NCI-H187 treated with DMSO at 0.1 percent for 48 hours (cell line): ENCODE results near the gene P2RX6.
A peak's percentile ranks its signal among the peaks of the same experiment; 100 is the strongest.
"Not testable (repeated sequence)": the region's sequence is repeated elsewhere in the genome, so short reads cannot be mapped to it uniquely, and the experiment has no call there.

ENCODE experiments used
- DNase-seq: peaks from one replicate; lab custom pipeline; 2025; lab: John Stamatoyannopoulos, UW

P2RX6 gene

DNA sequence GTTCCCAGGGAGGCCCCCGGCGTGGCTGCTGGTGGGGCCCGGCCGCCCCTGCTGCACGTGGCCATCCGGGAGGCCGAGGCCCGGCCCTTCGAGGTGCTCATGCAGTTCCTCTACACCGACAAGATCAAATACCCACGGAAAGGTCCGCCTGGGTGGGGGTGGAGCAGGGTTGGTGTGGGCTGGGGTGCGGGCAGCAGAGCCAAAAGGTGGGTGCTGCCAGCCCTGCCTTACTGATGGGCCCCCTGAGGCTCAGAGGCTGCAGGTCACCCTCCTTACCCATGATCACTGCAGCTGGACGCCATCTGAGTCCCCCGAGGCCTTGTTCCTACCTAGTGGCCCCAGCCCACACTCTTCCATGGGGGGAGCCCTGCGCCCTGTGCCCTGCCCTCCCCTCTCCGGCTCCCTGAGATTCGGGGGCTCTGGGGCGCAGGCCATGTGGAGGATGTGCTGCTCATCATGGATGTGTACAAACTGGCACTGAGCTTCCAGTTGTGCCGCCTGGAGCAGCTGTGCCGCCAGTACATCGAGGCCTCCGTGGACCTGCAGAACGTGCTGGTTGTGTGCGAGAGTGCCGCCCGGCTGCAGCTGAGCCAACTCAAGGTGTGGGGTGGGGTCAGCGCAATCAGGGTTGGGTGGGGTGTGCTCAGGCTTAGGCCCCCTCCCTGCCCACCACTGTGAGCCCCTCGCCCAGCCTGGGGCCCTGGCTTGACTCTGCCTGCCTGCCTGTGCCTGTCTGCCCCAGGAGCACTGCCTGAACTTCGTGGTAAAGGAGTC lies 20.6 kb upstream of the P2RX6 start:
- no peak for DNase-seq

DNA sequence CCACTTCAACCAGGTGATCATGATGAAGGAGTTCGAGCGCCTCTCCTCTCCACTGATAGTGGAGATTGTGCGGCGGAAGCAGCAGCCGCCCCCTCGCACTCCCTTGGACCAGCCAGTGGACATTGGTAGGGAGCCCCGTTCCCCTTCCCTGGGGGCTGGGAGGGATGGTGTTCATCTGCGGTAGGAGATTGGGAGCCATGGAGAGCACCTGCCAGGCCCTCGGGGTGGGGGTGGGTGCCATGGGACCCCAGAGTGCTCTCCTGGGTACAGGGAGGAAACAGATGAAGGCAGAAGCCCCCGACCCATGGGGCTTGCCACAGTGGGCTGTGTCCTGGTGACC lies 20.1 kb upstream of the P2RX6 start:
- DNase-seq = no peak

DNA sequence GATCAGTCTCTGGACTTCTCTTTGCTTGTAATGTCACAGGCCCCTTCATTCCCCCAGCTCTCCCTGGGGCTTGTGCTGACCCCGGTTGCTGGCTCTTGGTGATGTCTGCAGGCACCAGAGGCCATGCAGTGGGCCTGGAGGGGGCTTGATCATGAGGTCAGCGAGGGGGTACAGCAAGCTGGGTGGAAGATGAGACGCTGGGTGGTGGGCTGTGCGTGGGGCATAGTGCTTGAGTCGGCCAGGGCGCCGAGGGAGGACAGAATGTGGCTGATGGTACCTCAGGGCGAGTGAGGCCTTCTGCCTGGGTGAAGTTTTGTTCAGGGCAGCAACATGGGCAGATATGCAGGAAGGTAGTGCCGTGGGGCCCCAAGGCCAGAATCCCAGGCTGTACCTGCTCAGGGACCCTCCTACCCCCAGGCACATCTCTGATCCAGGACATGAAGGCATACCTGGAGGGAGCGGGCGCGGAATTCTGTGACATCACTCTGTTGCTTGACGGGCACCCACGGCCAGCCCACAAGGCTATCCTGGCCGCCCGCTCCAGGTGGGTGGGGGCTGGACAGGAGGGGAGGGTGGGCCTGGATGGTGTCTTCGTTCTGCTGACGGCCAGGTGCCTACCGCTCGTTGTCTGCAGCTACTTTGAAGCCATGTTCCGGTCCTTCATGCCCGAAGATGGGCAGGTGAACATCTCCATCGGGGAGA lies 19.5 kb upstream of the P2RX6 start:
- DNase-seq = no peak

DNA sequence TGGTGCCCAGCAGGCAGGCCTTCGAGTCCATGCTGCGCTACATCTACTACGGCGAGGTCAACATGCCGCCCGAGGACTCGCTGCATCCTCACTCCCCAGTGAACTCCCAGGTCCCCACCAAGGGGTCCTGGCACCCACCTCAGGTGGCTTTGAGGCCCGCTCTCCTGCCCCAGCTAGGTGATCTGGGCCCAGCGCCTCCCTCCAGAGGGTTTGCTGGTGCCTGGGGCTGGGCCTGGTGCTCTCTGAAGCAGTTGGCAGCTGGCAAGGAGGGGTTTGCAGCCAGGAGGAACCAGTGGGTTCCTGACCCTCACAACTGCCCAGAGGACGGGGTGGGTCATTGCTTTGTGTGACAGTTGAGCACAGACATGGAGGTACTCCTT lies 18.9 kb upstream of the P2RX6 start:
- no peak for DNase-seq

DNA sequence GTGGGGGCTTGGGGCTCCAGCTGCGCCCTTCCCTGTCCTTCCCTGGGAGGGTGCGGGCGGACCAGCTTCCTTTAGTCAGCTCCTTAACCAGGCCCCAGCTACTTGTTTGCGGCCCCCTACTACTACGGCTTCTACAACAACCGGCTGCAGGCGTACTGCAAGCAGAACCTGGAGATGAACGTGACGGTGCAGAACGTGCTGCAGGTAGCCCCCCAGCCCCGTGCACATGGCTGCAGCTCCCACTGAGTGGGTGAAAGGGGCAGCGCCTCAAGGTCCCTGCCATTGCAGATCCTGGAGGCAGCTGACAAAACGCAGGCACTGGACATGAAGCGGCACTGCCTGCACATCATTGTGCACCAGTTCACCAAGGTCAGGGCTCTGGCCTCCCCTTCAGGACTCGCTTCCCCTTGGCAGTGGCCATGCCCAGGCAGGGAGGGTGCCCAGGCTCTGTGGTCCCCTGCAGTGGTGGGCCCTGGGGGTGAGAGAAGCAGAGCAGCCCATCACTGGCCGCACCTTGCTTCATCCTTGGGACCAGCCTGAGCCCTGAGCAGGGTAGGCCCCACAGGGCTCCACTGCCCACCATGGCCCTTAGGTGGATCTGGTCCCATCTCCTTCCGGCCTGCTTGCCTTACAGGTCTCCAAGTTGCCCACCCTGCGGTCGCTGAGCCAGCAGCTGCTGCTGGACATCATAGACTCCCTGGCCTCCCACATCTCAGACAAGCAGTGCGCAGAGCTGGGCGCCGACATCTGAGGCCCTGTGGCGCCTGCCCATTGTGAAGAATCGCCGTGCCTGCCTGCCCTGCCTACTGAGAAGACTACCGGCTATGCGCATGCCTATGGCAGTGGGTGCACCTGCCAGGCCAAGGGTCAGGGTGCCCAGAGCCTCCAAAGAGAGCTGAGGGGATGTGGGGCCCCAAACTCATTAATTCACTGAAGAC lies 18.1 kb upstream of the P2RX6 start:
- DNase-seq = no peak

DNA sequence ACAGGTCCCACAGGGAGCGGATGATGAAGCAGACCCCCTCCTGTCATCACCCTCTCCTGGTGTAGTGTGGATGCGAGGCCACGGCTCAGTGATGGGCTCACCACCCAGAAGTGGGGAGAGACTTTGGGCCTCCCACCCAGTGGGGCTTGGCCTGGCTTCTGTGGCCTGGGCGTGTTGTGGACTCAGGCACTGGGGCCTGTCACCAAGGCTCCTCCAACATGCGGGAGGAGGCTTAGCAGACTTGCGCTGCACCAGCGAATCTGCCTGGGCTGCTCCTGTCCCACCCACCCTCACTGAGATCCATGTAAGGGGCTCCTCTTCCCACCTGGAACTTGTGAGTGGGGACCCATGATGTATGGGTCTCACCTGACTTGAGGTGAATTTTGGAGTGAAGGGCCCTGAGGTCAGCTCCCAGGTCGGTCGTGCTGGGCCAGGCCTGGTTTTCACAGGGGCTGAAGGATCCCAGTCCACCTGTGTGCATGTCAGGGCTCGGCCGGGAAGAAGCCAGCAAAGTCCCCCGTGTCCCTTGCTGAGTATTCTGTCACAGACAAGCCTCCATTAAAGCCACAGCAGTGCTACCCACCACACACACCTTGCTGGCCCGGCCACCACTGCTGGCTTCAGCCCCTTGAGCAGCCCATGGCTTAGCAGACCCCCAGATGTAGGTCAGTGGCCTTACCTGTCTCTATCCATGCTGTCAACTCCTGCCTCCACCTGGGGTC lies 17.3 kb upstream of the P2RX6 start:
- no peak for DNase-seq

DNA sequence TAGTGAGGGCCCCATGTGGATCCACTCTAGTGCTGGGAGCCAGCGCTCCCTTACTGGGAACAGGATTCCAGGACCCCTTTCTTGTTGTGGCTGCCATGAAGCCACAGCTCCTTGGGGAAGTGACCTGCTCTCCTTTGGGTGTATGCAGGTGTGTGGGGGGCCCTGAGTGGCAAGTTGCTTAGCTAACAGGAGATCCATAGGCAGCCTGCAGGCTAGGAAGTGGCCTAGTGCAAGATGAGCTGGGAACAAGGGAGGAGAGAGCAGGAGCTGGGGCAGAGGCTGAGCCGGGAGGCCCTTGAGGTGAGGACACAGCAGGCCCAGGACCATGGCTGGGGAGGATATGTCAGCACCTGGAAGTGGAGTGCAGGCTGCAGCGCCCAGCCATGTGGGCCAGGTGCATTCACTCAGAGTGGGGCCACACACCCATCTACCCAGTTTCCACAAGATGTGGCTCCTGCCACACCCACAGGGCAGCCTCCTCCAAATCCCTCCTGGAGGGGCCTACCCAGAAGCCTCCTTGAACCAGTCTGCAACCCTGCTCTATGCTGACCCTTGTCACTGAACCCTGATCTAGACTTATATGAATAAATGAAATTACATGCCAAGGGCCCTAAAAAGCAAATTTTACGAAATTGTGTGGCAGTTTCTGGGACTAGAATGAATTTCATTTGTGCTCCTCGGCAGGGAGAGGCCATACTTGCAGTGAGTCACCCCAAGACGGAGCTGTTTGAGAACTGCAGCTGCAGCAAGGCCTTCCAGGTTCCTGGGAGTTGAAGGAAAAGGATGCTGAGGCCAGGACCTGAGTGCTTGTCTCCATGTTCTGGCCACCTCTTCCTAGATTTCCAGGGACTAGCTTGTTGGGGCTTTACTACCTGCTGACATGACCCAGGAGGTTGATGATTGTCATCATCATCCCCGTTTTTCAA lies 16.3 kb upstream of the P2RX6 start:
- no peak for DNase-seq

DNA sequence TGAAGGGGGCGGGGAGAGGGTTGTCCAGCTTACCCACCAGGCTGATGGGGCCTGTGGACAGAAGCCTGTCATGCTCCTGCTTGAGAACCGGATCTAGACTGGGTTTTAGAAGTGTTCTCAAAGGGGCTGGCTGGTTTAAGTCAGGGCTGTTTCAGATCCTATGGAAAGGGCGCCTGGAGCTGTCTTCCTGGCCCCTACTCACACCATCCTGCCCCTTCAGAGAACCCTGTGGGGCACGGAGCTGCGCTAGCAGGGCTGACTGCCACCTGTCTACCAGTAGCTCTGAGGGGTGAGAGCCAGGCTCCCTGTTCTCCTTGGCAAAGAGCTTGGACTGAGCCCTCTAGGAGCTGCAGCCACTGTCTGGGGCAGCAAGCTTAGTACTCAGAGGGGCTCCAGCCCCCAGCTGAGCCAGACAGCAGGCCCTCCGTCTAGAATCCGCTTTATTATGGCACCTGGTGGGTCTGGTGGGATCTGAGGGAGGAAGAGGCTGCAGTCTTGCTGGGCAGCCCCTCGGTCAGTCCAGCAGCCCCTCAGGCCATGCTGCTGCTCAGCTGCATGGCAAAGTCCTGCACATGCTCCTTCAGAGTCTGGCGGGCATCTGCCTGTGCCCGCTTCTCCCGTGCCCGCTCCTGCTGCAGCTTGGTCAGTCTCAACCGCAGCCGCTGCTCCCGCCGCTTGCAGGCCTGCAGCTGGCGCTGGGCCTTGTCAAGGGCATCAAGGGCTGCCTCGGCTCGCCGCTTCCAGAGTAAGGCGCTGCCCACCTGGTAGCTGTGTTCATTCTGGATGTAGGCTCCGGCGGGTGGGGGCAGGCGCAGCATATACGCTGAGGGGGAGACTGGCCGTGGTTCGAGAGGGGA lies 15.4 kb upstream of the P2RX6 start:
- no peak for DNase-seq

DNA sequence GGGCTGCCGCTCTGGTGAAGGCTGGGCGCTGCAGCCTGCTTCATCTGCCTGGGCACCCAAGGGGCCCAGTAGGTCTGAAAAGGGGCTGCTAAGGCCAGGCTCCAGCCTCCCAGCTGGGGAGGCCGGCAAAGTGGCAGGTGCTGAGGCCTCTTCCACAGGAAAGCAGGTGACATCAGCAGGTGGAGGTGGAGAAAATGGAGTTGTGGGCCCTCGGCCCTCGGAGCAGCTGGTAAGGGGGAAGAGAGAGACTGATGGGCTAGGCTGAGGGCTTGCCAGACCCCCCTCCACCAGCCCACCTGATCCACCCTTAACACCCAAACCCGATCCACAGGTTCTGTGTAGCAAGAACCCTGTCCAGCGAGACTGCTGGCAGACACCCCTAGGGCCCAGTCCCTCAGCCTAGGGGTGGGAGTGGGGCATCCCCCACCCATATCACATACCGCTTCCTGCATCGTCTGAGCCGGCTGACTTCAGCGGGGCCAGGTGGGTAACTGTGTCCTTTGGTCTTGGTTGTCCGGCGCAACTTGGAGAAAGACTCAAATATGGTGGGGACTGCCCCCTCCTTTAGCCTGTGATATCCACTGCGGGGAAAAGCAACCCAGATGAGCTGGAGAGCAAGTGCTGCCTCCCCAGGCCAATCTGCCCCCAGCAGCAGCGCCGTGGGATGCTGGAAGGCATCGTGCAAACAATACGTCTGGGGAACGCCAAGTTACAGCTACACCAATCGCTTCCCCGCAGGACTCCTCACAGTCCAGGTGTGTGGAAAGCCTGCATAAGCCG lies 14.6 kb upstream of the P2RX6 start:
- no peak for DNase-seq

DNA sequence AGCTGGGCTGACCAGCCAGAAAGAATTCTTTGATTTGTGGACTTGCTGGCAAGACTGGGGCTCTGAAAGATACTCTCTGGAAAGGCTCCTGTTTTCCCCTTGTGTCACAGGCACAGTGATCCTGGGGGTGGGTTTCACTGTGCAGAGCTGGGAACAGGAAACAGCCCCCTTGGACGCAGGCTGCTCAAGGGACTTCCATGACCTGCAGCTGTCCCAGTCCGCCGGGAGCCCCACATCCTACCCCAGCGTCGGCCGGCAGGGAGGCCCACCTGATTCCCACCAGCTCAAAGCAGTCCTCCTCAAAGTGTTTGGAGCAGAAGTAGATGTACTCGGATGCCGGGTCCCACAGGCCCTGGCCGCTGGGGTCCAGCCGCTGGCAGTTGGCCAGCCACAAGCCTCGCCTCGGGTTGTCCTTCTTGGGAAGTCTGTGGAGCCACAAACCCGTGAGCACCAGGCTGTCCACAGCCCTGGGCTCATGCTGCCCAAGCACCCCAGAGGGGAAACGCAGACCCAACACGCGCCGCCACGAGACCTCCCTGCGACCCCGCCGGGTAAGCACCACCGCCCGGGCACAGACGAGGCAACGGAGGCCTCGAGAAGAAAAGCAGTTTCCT lies 13.9 kb upstream of the P2RX6 start:
- DNase-seq = no peak

DNA sequence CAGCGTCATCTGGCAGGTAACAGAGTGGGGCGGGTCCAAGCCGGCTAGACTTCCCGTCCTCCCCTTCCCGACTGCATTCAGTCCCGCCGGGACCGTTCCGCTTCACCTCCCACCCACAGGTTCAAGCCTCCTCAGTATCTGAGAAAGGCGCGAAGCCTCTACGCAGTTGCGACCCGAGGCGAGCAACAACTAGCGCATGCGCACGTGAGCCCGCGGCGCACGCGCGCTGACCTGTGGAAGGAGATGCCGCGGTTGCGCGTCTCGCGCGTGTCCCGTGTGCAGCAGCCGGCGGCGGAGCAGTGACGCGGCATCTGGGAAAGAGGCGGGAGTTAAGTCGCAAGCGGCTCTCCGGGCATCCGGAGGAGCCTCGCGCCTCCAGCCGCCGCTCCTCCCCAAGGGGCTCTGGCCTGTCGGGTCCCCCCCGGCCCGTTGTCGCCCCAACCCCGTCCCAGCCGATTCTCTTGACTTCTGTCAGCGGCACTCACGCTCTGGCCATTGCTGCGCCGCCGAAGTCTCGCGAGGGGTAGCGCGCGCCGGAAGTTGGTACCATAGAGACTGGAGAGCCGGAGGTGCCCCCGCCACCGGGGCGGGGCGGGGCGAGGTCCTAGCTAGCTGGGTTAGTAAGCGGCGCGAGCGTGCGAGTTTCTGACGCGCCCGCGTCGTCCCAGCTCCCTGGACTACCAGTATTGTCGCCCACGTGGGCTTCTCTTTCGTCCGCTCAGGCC lies 13.2 kb upstream of the P2RX6 start, which contains the start of gene THAP7:
TSS of gene THAP7 (minus strand) at position 518 of the 725 bp plus-strand sequence. CDS start at position 311, 207 bp downstream.
- peak; percentile 58 for DNase-seq

DNA sequence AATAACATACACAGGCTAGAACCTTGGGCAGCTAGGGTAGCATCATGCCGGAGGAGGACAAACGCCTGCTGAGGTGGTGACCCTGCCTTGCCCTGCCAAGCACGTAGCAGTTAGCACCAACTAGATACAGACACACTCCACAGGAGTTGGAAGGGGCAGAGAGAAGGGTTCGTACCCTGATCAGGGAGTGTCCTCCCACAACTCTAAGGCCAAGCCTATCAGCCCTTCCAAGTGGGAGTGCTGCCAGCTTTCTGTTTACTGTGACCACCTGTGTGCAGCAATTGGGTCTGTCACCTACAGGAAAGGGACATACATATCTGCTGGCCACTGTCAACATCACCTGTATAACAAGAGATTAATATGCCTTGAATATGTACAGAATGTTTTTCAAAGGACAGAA lies 11.2 kb upstream of the P2RX6 start:
- DNase-seq = no peak

DNA sequence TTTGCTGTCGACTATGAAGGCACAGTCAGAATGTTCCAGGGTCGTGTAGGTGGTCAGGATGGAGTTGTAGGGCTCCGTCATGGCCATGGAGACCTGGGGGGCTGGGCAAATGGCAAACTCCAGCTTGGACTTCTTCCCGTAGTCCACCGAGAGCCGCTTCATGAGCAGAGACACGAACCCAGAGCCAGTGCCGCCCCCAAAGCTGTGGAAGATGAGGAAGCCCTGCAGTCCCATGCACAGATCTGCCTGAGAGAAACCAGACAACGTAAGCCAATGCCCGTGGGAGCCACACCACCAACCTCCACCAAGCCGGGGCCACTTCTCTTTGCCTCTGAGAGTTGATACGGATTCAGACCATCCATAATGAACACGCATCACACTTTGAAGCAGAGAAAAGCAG lies 5.8 kb upstream of the P2RX6 start:
- not testable (repeated sequence) for DNase-seq

DNA sequence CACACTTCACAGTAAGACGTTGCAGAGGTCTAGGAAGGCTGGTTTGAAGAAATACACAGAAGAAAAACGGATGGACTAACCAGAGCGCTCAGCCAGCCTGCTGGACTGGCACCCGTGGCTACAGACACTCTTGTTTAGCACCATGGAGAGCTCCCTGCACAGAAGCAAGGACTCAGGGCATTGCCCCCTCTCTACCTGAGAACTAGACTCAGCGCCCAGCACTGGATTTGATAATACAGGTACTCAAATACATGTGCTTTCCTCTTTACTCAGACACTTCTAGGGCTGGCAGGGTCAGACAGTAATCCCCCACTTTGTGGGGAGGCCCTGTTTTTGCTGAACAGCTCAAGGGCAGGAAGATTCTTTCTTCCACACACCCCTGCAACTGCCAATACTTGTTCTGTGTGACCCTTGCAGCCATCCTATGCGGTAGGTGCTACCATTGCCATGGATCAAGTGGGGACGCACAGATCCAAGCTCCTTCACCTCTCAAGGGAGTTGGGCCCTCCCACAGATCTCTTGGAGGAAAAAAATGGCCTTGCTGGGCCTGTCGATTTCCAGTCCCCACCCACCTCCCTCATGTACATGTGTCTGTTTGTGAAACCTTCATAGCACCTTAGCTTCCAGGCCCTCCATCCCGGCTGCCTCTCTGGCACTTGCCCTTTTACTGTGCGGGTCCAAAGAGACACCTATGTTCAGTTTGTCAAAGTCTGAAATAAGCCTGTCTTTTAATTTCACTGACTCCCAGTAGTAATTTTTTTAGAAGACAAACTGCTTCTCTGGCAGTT lies 5.1 kb upstream of the P2RX6 start:
- DNase-seq = no peak

DNA sequence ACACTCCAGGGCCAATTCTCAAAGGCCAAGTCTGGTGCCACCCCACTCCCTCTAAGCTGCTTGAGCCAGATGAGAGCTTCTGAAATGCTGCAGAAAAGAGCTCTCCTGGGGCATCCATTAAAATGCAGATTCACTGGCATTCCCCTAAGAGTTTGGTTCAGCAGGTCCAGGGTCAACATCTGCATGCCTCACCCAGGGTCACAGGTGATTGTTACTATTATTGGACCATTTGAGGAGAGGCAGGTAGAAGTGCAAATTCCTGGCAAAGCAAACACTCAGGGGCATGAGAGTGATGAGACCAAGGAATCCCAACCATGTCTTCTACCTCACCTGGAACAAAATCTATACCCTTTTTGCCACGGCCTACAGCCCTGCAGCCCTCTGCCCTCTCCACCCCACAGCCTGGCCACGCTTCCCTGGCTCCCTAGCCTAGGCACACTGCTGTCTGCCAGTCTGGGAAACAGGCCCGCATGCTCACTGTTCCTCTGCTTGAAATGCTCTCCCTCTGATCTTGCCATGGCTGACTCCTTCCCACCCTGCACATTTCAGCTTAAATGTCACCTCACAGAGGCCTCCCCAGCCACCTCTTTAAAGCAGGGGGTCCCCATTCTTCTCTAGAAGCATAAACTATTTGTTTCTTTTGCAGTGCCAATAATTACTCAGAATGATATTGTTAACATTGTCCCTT lies 4.4 kb upstream of the P2RX6 start:
- no peak for DNase-seq
